Tibial nerve (tissue), 4 donors: ENCODE results near the gene NHLRC4. TPM values are rescaled to one million over a fixed set of nuclear protein-coding genes. Genes with fewer than 3 reads are reported as not detected.

Source experiments
- DNase-seq, 2 donors: peaks; one replicate each; pipeline ENCODE4 v3.0.0-alpha.2; 2019; ENCODE audit warnings: low spot score in 2 of 2
- H3K27ac ChIP-seq, 4 donors: fragments of 200-600 bp; sonication (generic) in 3 of 4; one replicate each; pipeline ENCODE4 v1.5.1; 2017 to 2019; ENCODE audit warnings: mild to moderate bottlenecking in 1 of 4
- H3K27me3 ChIP-seq, 2 donors: fragments of 200-600 bp; sonication (generic) in 1 of 2; one replicate each; pipeline versions ENCODE4 v1.5.1 to v1.6.0; 2017 to 2019
- H3K36me3 ChIP-seq, 3 donors: fragments of 200-600 bp; sonication (generic); one replicate each; pipeline ENCODE4 v1.5.1; 2018 to 2019
- H3K4me1 ChIP-seq, 4 donors: fragments of 200-600 bp; sonication (generic) in 3 of 4; one replicate each; pipeline ENCODE4 v1.5.1; 2017 to 2019
- H3K4me3 ChIP-seq, 4 donors: fragments of 200-600 bp; sonication (generic) in 3 of 4; one replicate each; pipeline ENCODE4 v1.5.1; 2017 to 2019; ENCODE audit warnings: mild to moderate bottlenecking in 1 of 4, moderate library complexity in 1 of 4
- H3K9me3 ChIP-seq, 4 donors: fragments of 200-600 bp; sonication (generic) in 3 of 4; one replicate each; pipeline ENCODE4 v1.5.1; 2017 to 2019
- CTCF ChIP-seq, 5 experiments: fragments of 200-600 bp in 3 of 5; fragments of 450-650 bp in 2 of 5; sonication (generic) in 3 of 5; IDR thresholded peaks; one replicate each; pipeline ENCODE4 v1.5.1; 2016 to 2019; ENCODE audit warnings: antibody characterized with exemption in 5 of 5, mild to moderate bottlenecking in 3 of 5, moderate library complexity in 2 of 5
- EP300 ChIP-seq, 2 donors: sonication (generic); formaldehyde crosslinking; IDR thresholded peaks; one replicate each; pipeline ENCODE4 v1.6.1; 2017; ENCODE audit warnings: antibody characterized with exemption in 2 of 2, mild to moderate bottlenecking in 1 of 2
- POLR2A ChIP-seq, 2 donors: fragments of 450-650 bp; IDR thresholded peaks; one replicate each; pipeline ENCODE4 v1.6.1; 2017; ENCODE audit warnings: antibody characterized with exemption in 2 of 2, mild to moderate bottlenecking in 2 of 2, moderate library complexity in 2 of 2
- WGBS, 2 donors: methylation state at CpG; one replicate each; pipeline ENCODE4 v1.1.5; 2018; 5-methylcytosine and 5-hydroxymethylcytosine counted together
- total RNA-seq, 4 donors: library from RNA; depleted of rRNA; stranded (reverse); fragments of >200 nt; gene quantifications; one replicate each; pipeline ENCODE4 v1.1.0, GENCODE V29; 2016

Gene NHLRC4
- total RNA-seq, 4 donors from 2014 or later, result 0.98 to 5.2 (median 1.9) TPM

GRCh38 chr16:598823-599739 lies 32.3 kb downstream of the NHLRC4 start:
- Histone ChIP-seq H3K36me3 (peaks cover 0 to 41% (median 4%) of the 10 kb centered on the region in 3 donors), H3K4me3 (no peak overlapping the region), H3K9me3 (no peaks in the 10 kb centered on the region), H3K4me1 (peaks cover 0 to 13% (median 0%) of the 10 kb centered on the region in 4 donors), H3K27me3 (no peaks in the 10 kb centered on the region), H3K27ac (no peak overlapping the region)
- DNase-seq, result no peak
- TF ChIP-seq CTCF (IDR thresholded peaks at IDR 0.05), result no peak
- no peak for TF ChIP-seq POLR2A (IDR thresholded peaks at IDR 0.05)
- TF ChIP-seq EP300 (IDR thresholded peaks at IDR 0.05), result no peak
- whole genome bisulfite sequencing, 2 donors, result 95 to 97% methylated on average over 36 to 41 of the region's 43 CpGs

DNA sequence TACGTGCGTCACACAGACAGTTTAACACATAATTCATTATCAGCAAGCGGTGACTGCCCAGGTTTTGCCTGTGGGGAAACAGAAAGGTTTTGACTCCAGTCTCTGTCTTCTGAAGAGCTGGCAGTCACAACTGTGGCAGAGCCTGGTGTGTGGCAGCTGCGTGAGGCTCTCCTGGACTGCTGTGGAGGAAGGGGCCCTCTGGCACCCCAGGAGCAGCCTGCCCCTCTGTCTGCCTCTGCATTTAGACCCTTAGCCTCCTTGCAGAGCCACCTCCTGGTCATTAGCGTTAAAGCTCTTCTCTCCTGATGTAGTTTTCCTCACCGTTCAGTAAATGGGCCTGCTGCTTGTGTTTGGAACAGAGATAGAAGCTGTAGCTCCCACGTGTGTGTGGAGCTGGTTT lies 34.0 kb downstream of the NHLRC4 start:
- no peak for DNase-seq
- Histone ChIP-seq H3K9me3 (no peaks in the 10 kb centered on the region), H3K27ac (no peak overlapping the region), H3K27me3 (no peaks in the 10 kb centered on the region), H3K4me3 (no peak overlapping the region), H3K36me3 (peaks cover 0 to 34% (median 4%) of the 10 kb centered on the region in 3 donors), H3K4me1 (no peaks in the 10 kb centered on the region)
- TF ChIP-seq POLR2A (IDR thresholded peaks at IDR 0.05) (no peak), CTCF (IDR thresholded peaks at IDR 0.05) (no peak), EP300 (IDR thresholded peaks at IDR 0.05) (no peak)
- WGBS, 2 donors, result 54 to 61% methylated on average over 7 of the region's 7 CpGs

DNA sequence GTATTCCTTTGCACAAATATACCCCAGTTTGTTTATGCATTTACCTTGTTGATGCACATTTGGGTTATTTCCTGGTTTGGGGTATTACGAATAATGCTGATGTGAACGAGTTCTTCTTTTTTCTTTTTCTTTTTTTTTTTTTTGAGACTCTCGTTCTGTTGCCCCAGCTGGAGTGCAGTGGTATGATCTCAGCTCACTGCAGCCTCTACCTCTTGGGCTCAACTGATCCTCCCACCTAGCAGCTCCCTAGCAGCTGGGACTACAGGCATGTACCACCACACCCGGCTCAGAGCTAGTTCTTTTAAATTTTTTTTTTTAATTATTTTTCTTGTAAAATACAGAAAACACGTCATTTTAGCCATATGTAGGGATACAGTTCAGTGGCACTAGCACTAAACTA lies 37.1 kb downstream of the NHLRC4 start:
- 75 to 77% methylated on average over 5 of the region's 5 CpGs for WGBS, 2 donors
- no peak for DNase-seq
- no peaks in the 10 kb centered on the region for H3K9me3 ChIP-seq
- TF ChIP-seq EP300 (IDR thresholded peaks at IDR 0.05) (no peak), CTCF (IDR thresholded peaks at IDR 0.05) (no peak), POLR2A (IDR thresholded peaks at IDR 0.05) (no peak)
- no peaks in the 10 kb centered on the region for H3K27me3 ChIP-seq
- H3K27ac ChIP-seq, result no peak overlapping the region
- peaks cover 0 to 16% (median 4%) of the 10 kb centered on the region in 3 donors for H3K36me3 ChIP-seq
- no peak overlapping the region for H3K4me3 ChIP-seq
- peaks cover 0 to 2% (median 0%) of the 10 kb centered on the region in 4 donors for H3K4me1 ChIP-seq

GRCh38 chr16:606656-607307 lies 40.0 kb downstream of the NHLRC4 start:
- Histone ChIP-seq H3K9me3 (no peaks in the 10 kb centered on the region), H3K4me3 (no peak overlapping the region), H3K27ac (no peak overlapping the region), H3K36me3 (peaks cover 0 to 11% (median 0%) of the 10 kb centered on the region in 3 donors), H3K4me1 (peaks cover 0 to 26% (median 10%) of the 10 kb centered on the region in 4 donors), H3K27me3 (no peaks in the 10 kb centered on the region)
- DNase-seq, result no peak
- WGBS, 2 donors, result 93 to 97% methylated on average over 15 to 21 of the region's 22 CpGs
- TF ChIP-seq POLR2A (IDR thresholded peaks at IDR 0.05), result no peak
- no peak for TF ChIP-seq CTCF (IDR thresholded peaks at IDR 0.05)
- TF ChIP-seq EP300 (IDR thresholded peaks at IDR 0.05), result no peak

GRCh38 chr16:608019-608418 lies 41.2 kb downstream of the NHLRC4 start:
- H3K4me1 ChIP-seq, result peaks cover 0 to 26% (median 10%) of the 10 kb centered on the region in 4 donors
- TF ChIP-seq POLR2A (IDR thresholded peaks at IDR 0.05), result no peak
- no peaks in the 10 kb centered on the region for H3K9me3 ChIP-seq
- H3K36me3 ChIP-seq, result peaks cover 0 to 6% (median 0%) of the 10 kb centered on the region in 3 donors
- no peak overlapping the region for H3K4me3 ChIP-seq
- WGBS, 2 donors, result 80 to 82% methylated on average over 10 of the region's 10 CpGs
- H3K27me3 ChIP-seq, result no peaks in the 10 kb centered on the region
- no peak for DNase-seq
- no peak overlapping the region for H3K27ac ChIP-seq
